Measurements from ENCODE around the gene HOGA1. TPM values are rescaled to one million over a fixed set of nuclear protein-coding genes. Genes with fewer than 3 reads are reported as not detected.
"Not testable (repeated sequence)": the region's sequence is repeated elsewhere in the genome, so short reads cannot be mapped to it uniquely, and the experiment has no call there.

The HOGA1 gene
- total and polyA plus RNA-seq, 8 donors: 7.2 to 20.5 (median 9.5) TPM

DNA sequence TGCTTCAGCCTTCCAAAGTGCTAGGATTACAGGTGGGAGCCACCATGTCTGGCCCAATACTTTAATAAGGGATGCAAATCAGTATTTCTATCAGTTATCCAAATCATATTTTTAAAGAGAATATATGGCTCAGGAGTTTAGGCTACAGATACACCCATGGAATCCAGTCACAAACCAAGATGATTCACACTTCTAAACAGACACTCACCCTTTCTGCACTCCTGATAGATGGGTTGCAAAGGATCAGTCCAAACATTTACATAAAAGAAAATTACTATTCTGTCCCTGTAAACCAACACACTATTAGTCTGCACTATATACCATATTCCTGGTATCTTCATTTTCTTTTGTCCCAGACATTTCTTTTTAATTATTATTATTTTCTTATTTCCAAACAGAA, 46.9 kb downstream of the HOGA1 start:
- Histone ChIP-seq H3K27ac (no peak overlapping the region), H3K4me3 (no peak overlapping the region), H3K36me3 (no peaks in the 10 kb centered on the region), H3K9me3 (no peaks in the 10 kb centered on the region), H3K27me3 (no peaks in the 10 kb centered on the region), H3K4me1 (no peaks in the 10 kb centered on the region)
- TF ChIP-seq, protein P1, sequence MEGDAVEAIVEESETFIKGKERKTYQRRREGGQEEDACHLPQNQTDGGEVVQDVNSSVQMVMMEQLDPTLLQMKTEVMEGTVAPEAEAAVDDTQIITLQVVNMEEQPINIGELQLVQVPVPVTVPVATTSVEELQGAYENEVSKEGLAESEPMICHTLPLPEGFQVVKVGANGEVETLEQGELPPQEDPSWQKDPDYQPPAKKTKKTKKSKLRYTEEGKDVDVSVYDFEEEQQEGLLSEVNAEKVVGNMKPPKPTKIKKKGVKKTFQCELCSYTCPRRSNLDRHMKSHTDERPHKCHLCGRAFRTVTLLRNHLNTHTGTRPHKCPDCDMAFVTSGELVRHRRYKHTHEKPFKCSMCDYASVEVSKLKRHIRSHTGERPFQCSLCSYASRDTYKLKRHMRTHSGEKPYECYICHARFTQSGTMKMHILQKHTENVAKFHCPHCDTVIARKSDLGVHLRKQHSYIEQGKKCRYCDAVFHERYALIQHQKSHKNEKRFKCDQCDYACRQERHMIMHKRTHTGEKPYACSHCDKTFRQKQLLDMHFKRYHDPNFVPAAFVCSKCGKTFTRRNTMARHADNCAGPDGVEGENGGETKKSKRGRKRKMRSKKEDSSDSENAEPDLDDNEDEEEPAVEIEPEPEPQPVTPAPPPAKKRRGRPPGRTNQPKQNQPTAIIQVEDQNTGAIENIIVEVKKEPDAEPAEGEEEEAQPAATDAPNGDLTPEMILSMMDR (IDR thresholded peaks at IDR 0.05): no peak
- FAIRE-seq (no peak), DNase-seq (no peak), ATAC-seq (no peak)
- intact Hi-C loops (cut with DNase I): no loop called here

DNA sequence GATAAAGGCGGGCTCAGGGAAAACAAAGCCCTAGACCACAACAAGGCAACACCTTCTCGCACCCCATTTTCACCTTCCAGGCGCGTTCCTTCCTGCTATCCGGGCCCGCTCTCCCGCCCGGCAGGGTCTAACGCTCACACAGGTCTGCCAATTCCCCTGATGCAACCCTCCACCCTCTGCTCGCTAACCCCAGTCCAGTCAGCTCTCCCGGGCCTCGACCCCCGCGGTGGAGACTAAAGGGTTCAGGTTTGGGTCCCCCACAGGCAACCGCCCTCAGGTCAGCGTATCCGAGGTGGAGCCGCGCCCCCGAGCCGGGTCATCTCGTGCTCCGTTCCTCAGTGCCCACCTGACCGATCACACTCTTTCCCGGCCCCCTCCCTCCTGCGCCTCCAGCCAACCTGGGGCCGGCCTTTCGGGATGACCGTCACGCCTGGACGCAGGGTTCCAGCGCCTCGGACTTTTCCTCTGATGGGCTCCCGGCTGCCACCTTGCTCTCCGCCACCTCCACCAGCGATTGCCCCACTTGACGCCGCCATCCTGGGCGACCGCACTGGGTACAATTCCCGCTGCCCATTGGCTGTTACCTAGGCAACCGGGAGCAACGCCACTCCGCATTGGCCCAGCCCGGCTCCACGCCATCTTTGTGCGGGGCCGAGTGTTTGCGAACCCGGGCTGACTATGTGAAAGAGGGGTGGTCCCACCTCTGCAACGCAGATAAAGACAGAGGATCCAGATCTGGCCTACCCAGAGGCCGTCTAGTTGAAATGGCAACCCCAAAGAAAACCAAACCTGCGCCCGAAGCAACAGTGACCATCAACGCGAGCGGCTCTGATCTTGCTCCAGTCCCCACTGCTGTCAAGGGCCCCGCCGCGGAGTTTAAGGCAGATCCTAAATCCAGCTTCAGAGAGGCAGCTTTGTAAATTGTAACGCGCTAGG, 49.0 kb downstream of the HOGA1 start, which contains the start of gene MORN4:
Gene MORN4, minus strand, starts transcription at position 552 of the 936 bp plus-strand sequence. CDS start 13,847 bp downstream, outside the sequence.
- 0 to 1% methylated on average over 59 to 62 of the region's 62 CpGs for WGBS, 2 donors
- no peaks in the 10 kb centered on the region for H3K4me1 ChIP-seq
- H3K9me3 ChIP-seq: no peaks in the 10 kb centered on the region
- H3K36me3 ChIP-seq: no peaks in the 10 kb centered on the region
- TF ChIP-seq, protein P1 (IDR thresholded peaks at IDR 0.05): no peak
- H3K4me3 ChIP-seq: peak within 1 kb of the TSS; percentile 74 to 83 (median 76)
- DNase-seq: peak; percentile 93 to 98 (median 94)
- peak; percentile 98 to 100 (median 100) for ATAC-seq
- peak within 1 kb of the TSS; percentile 19 to 60 (median 44) for H3K27ac ChIP-seq
- intact Hi-C loops (cut with DNase I): no loop called here
- FAIRE-seq: no peak
- no peaks in the 10 kb centered on the region for H3K27me3 ChIP-seq

DNA sequence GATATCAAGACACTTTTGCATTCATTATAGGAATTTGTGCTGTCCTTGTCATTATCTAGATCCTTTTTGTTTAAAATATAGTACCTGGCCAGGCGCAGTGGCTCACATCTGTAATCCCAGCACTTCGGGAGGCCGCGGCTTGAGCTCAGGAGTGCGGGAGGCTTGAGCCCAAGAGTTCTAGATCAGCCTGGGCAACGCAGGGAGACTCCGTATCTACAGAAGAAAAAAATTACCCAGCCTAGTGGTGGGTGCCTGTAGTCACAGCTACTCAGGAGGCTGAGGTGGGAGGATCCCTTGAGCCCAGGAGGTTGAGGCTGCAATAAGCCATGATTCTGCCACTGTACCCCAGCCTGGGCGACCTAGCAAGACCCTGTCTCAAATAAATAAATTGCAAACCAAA, 49.7 kb downstream of the HOGA1 start:
- TF ChIP-seq, protein P1 (IDR thresholded peaks at IDR 0.05): peak in 1 of 4 donors; percentile 20
- H3K9me3 ChIP-seq: no peaks in the 10 kb centered on the region
- peak overlapping the region; percentile 19 to 60 (median 44) for H3K27ac ChIP-seq
- 34 to 37% methylated on average over 8 of the region's 8 CpGs for WGBS, 2 donors
- DNase-seq: peak in 1 of 6 donors; percentile 31
- H3K4me1 ChIP-seq: no peaks in the 10 kb centered on the region
- no peak for FAIRE-seq
- peak; percentile 36 to 61 (median 50) for ATAC-seq
- no peaks in the 10 kb centered on the region for H3K27me3 ChIP-seq
- intact Hi-C loops (cut with DNase I): no loop called here
- peak overlapping the region; percentile 74 to 83 (median 76) for H3K4me3 ChIP-seq
- no peaks in the 10 kb centered on the region for H3K36me3 ChIP-seq

DNA sequence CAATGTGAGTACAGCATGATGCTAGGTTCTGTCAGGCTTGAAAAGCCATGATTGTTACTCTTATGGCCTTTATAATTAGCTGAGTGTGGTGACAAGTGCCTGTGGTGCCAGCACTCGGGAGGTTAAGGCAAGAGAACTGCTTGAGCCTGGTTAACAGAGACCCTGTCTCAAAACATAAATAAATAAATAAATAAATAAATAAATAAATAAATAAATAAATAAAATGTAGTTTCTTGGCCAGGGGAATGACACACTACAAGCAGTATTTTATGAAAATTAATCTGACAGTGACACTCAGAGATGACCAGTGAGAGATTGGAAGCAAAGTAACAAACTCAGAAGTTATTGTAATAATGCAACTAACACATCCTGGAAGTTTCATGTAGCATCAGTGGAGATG, 51.4 kb downstream of the HOGA1 start:
- intact Hi-C loops (cut with DNase I): no loop called here
- no peak for FAIRE-seq
- 86 to 100% methylated on average over 1 of the region's 1 CpG for WGBS, 2 donors

DNA sequence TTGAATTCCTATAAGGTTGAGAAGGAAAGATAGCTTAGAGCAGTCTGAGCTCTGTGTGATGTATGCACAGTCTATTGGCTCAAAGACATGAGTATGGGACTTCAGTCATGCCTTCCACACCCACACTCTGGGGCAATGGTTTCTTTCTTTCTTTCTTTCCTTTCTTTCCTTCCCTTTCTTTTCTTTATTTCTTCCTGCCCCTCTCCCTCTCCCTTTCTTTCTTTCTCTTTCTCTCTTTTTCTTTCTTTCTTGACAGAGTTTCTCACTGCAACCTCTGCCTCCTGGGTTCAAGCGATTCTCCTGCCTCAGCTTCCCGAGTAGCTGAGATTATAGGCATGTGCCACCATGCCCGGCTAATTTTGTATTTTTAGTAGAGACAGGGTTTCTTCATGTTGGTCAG, 54.9 kb downstream of the HOGA1 start:
- H3K27me3 ChIP-seq; FAIRE-seq; H3K9me3 ChIP-seq; intact Hi-C loops (cut with DNase I); H3K27ac ChIP-seq; ATAC-seq; DNase-seq; H3K4me1 ChIP-seq; H3K36me3 ChIP-seq; H3K4me3 ChIP-seq: not testable (repeated sequence)
- WGBS, 2 donors: 80 to 88% methylated on average over 3 of the region's 3 CpGs

More for the DNA sequence above, 51.4 kb downstream of the HOGA1 start:
- ATAC-seq (no peak), DNase-seq (no peak)
- Histone ChIP-seq H3K36me3 (no peaks in the 10 kb centered on the region), H3K4me1 (no peaks in the 10 kb centered on the region), H3K27ac (no peak overlapping the region), H3K4me3 (no peak overlapping the region), H3K27me3 (no peaks in the 10 kb centered on the region), H3K9me3 (no peaks in the 10 kb centered on the region)
- TF ChIP-seq, protein P1 (IDR thresholded peaks at IDR 0.05): no peak

Data from pancreas (tissue), 10 donors.